GM23338 (cell line): ENCODE measurements around the gene LRIT3. TPM values are rescaled to one million over a fixed set of nuclear protein-coding genes. Genes with fewer than 3 reads are reported as not detected.

Experiments used
- ATAC-seq: fragments of 200-7000 bp; cut with Tn5 transposase; 3 replicates; pipeline ENCODE4 v1.9.1; 2020
- DNase-seq: peaks from one replicate; pipeline ENCODE4 v3.0.0-alpha.2; 2015; ENCODE audit warnings: low spot score
- H2AFZ ChIP-seq: fragments of 200-600 bp; sonication (generic); 2 replicates; pipeline ENCODE4 v1.8.0; 2016; ENCODE audit warnings: antibody characterized with exemption, mild to moderate bottlenecking, moderate library complexity
- H3F3A ChIP-seq: fragments of 200-600 bp; sonication (generic); replicated peaks from 2 replicates; pipeline ENCODE4 v1.8.0; 2017; ENCODE audit warnings: antibody characterized with exemption, mixed run types, low read depth
- H3K27ac ChIP-seq: fragments of 200-600 bp; sonication (generic); 2 replicates; pipeline ENCODE4 v1.6.1; 2016; ENCODE audit warnings: low read depth
- H3K27me3 ChIP-seq: fragments of 200-600 bp; sonication (generic); 2 replicates; pipeline ENCODE4 v1.8.0; 2016; ENCODE audit warnings: mild to moderate bottlenecking, mixed run types, moderate library complexity; ENCODE audit not compliant: insufficient read depth
- H3K36me3 ChIP-seq: fragments of 200-600 bp; sonication (generic); 2 replicates; pipeline ENCODE4 v1.8.0; 2016; ENCODE audit warnings: mild to moderate bottlenecking; ENCODE audit not compliant: insufficient read depth
- H3K4me1 ChIP-seq: fragments of 200-600 bp; sonication (generic); 2 replicates; pipeline ENCODE4 v1.8.0; 2016; ENCODE audit warnings: mild to moderate bottlenecking, moderate library complexity; ENCODE audit not compliant: insufficient read depth
- H3K4me2 ChIP-seq: fragments of 200-600 bp; sonication (generic); 2 replicates; pipeline ENCODE4 v1.7.1; 2017; ENCODE audit warnings: mixed run types
- H3K4me3 ChIP-seq: fragments of 200-600 bp; sonication (generic); 2 replicates; pipeline ENCODE4 v1.6.1; 2016; ENCODE audit warnings: mixed run types
- H3K79me2 ChIP-seq: fragments of 200-600 bp; sonication (generic); replicated peaks from 2 replicates; pipeline ENCODE4 v1.8.0; 2017; ENCODE audit warnings: mild to moderate bottlenecking; ENCODE audit not compliant: insufficient read depth
- H3K9me2 ChIP-seq: fragments of 200-600 bp; sonication (generic); 2 replicates; pipeline ENCODE4 v1.8.0; 2017; ENCODE audit not compliant: insufficient read depth
- H4K20me1 ChIP-seq: fragments of 200-600 bp; sonication (generic); replicated peaks from 2 replicates; pipeline ENCODE4 v1.8.0; 2017; ENCODE audit warnings: mild to moderate bottlenecking; ENCODE audit not compliant: insufficient read depth
- H3K27ac Mint-ChIP-seq: 2 replicates; pipeline ENCODE4 v1.8.0; 2020; ENCODE audit warnings: inconsistent platforms, mild to moderate bottlenecking, moderate library complexity, mixed read lengths
- H3K27me3 Mint-ChIP-seq: 3 replicates; pipeline ENCODE4 v1.8.0; 2022; ENCODE audit warnings: low read depth, mild to moderate bottlenecking, moderate library complexity, mixed read lengths, inconsistent platforms; ENCODE audit not compliant: insufficient read depth, poor library complexity
- H3K36me3 Mint-ChIP-seq: 3 replicates; pipeline ENCODE4 v1.8.0; 2021; ENCODE audit warnings: low read depth, mild to moderate bottlenecking, inconsistent platforms, moderate library complexity, mixed read lengths
- H3K4me1 Mint-ChIP-seq: 3 replicates; pipeline ENCODE4 v1.8.0; 2020; ENCODE audit warnings: mild to moderate bottlenecking, inconsistent platforms, mixed read lengths
- H3K4me3 Mint-ChIP-seq: 3 replicates; pipeline ENCODE4 v1.8.0; 2021; ENCODE audit warnings: moderate library complexity, mild to moderate bottlenecking, inconsistent platforms, mixed read lengths
- H3K9me3 Mint-ChIP-seq: 3 replicates; pipeline ENCODE4 v1.8.0; 2020; ENCODE audit warnings: moderate library complexity, mild to moderate bottlenecking, inconsistent platforms, mixed read lengths
- CREB1 ChIP-seq: fragments of 250-450 bp; sonication (Bioruptor Pico); IDR thresholded peaks from 2 replicates; pipeline ENCODE4 v1.5.0; 2020; ENCODE audit warnings: low read depth, mild to moderate bottlenecking, moderate library complexity
- EZH2 ChIP-seq: fragments of 200-600 bp; sonication (generic); IDR thresholded peaks from one replicate; pipeline ENCODE4 v1.8.0; 2017; ENCODE audit warnings: antibody characterized with exemption, mild to moderate bottlenecking, low read depth; ENCODE audit not compliant: unreplicated experiment
- EZH2phosphoT487 ChIP-seq: fragments of 200-600 bp; sonication (generic); IDR thresholded peaks from one replicate; pipeline ENCODE4 v1.8.1; 2018; ENCODE audit warnings: antibody characterized with exemption; ENCODE audit not compliant: unreplicated experiment
- JUNB ChIP-seq: IDR thresholded peaks from one replicate; pipeline ENCODE4 v1.6.1; 2016; ENCODE audit warnings: antibody characterized with exemption; ENCODE audit not compliant: unreplicated experiment
- NANOG ChIP-seq: IDR thresholded peaks from 2 replicates; pipeline ENCODE4 v1.6.1; 2016; ENCODE audit warnings: antibody characterized with exemption, borderline replicate concordance
- POLR2AphosphoS5 ChIP-seq: IDR thresholded peaks from 2 replicates; pipeline ENCODE4 v1.6.1; 2016; ENCODE audit warnings: antibody characterized with exemption, low read depth
- STAT1 ChIP-seq: IDR thresholded peaks from one replicate; pipeline ENCODE4 v1.6.1; 2016; ENCODE audit warnings: antibody characterized with exemption; ENCODE audit not compliant: unreplicated experiment
- ZNF114 ChIP-seq: fragments of 250-450 bp; sonication (Bioruptor Pico); IDR thresholded peaks from 2 replicates; pipeline ENCODE4 v1.5.0; 2020; ENCODE audit warnings: mild to moderate bottlenecking, moderate library complexity
- ZNF331 ChIP-seq: fragments of 250-450 bp; sonication (Bioruptor Pico); IDR thresholded peaks from 2 replicates; pipeline ENCODE4 v1.5.0; 2020; ENCODE audit warnings: low read depth, mild to moderate bottlenecking, moderate library complexity
- polyA plus RNA-seq: library from polyadenylated mRNA; unstranded; fragments of >200 nt; fragmentation: Nextera tagmentation; extraction: Ambion mirVana; gene quantifications from 2 replicates; pipeline ENCODE4 v1.2.1, GENCODE V29; 2016
- total RNA-seq: library from RNA; depleted of rRNA; stranded (reverse); fragments of >200 nt; shearing (Covaris generic); gene quantifications from 2 replicates; pipeline ENCODE4 v1.2.3, GENCODE V29; 2014
- TF ChIP-seq, protein P1 (sequence below), 2 experiments: fragments of 200-600 bp in 1 of 2; sonication (generic) in 1 of 2; conservative IDR thresholded peaks; 2 replicates each; pipeline versions ENCODE4 v1.5.1 to v1.6.1; 2016 to 2017; ENCODE audit warnings: antibody characterized with exemption in 2 of 2, low read depth in 2 of 2, mild to moderate bottlenecking in 2 of 2, moderate library complexity in 1 of 2
- TF ChIP-seq, protein P2 (sequence below): IDR thresholded peaks from 2 replicates; pipeline ENCODE4 v1.6.1; 2016; ENCODE audit warnings: antibody characterized with exemption
- TF ChIP-seq, protein P3 (sequence below): IDR thresholded peaks from one replicate; pipeline ENCODE4 v1.6.1; 2018; ENCODE audit warnings: antibody characterized with exemption; ENCODE audit not compliant: unreplicated experiment
- TF ChIP-seq, protein P4 (sequence below): fragments of 250-450 bp; sonication (Bioruptor Pico); IDR thresholded peaks from 2 replicates; pipeline ENCODE4 v1.5.0; 2020; ENCODE audit warnings: mild to moderate bottlenecking, moderate library complexity

LRIT3 gene
- total and polyA plus RNA-seq, 2 experiments from 2014 or later: 0.14 TPM; not detected in 1

DNA sequence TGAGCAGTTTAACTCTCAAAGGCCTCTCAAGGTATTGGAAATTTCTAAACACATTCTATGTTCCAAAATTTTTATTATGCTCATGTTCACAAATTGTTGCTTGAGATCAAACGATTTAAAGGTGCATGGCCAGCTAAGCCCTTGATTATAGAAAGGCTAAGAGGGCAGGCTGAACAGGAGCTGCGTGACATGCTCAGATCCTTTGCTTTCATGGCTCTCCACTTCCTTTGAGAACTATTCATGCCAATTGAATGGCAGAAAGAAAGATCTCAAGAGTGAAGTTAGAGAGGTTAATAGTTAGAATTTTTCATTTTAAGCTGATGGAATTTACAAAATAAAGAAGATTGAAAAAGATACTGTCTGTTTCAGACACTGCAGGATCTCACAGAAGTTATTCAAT, 594 bp downstream of the LRIT3 start:
- Histone ChIP-seq H3K4me2 (no peak overlapping the region), H3F3A (no peaks in the 10 kb centered on the region), H3K27ac (no peak overlapping the region), H4K20me1 (no peaks in the 10 kb centered on the region), H3K4me3 (no peak overlapping the region), H2AFZ (peak overlapping the region; percentile 6; the same call in 1 of the 2 replicates), H3K9me2 (no peaks in the 10 kb centered on the region), H3K27me3 (no peaks in the 10 kb centered on the region), H3K4me1 (no peaks in the 10 kb centered on the region; the same call in 1 of the 2 replicates), H3K36me3 (no peaks in the 10 kb centered on the region), H3K79me2 (no peaks in the 10 kb centered on the region)
- no peaks in the 10 kb centered on the region for H3K36me3 Mint-ChIP-seq
- DNase-seq (no peak), ATAC-seq (no peak)
- no peak for TF ChIP-seq JUNB
- no peak for TF ChIP-seq ZNF114 (CRISPR knock-in tag)
- TF ChIP-seq POLR2AphosphoS5: no peak
- TF ChIP-seq, protein P1, sequence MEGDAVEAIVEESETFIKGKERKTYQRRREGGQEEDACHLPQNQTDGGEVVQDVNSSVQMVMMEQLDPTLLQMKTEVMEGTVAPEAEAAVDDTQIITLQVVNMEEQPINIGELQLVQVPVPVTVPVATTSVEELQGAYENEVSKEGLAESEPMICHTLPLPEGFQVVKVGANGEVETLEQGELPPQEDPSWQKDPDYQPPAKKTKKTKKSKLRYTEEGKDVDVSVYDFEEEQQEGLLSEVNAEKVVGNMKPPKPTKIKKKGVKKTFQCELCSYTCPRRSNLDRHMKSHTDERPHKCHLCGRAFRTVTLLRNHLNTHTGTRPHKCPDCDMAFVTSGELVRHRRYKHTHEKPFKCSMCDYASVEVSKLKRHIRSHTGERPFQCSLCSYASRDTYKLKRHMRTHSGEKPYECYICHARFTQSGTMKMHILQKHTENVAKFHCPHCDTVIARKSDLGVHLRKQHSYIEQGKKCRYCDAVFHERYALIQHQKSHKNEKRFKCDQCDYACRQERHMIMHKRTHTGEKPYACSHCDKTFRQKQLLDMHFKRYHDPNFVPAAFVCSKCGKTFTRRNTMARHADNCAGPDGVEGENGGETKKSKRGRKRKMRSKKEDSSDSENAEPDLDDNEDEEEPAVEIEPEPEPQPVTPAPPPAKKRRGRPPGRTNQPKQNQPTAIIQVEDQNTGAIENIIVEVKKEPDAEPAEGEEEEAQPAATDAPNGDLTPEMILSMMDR (conservative IDR thresholded peaks at IDR 0.05; ENCODE audit: low read depth in 2 of 2): no peak
- TF ChIP-seq ZNF331 (CRISPR knock-in tag): no peak
- TF ChIP-seq, protein P2, sequence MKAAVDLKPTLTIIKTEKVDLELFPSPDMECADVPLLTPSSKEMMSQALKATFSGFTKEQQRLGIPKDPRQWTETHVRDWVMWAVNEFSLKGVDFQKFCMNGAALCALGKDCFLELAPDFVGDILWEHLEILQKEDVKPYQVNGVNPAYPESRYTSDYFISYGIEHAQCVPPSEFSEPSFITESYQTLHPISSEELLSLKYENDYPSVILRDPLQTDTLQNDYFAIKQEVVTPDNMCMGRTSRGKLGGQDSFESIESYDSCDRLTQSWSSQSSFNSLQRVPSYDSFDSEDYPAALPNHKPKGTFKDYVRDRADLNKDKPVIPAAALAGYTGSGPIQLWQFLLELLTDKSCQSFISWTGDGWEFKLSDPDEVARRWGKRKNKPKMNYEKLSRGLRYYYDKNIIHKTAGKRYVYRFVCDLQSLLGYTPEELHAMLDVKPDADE: no peak
- no peak for TF ChIP-seq STAT1
- TF ChIP-seq CREB1: no peak
- TF ChIP-seq NANOG: no peak
- TF ChIP-seq, protein P3, sequence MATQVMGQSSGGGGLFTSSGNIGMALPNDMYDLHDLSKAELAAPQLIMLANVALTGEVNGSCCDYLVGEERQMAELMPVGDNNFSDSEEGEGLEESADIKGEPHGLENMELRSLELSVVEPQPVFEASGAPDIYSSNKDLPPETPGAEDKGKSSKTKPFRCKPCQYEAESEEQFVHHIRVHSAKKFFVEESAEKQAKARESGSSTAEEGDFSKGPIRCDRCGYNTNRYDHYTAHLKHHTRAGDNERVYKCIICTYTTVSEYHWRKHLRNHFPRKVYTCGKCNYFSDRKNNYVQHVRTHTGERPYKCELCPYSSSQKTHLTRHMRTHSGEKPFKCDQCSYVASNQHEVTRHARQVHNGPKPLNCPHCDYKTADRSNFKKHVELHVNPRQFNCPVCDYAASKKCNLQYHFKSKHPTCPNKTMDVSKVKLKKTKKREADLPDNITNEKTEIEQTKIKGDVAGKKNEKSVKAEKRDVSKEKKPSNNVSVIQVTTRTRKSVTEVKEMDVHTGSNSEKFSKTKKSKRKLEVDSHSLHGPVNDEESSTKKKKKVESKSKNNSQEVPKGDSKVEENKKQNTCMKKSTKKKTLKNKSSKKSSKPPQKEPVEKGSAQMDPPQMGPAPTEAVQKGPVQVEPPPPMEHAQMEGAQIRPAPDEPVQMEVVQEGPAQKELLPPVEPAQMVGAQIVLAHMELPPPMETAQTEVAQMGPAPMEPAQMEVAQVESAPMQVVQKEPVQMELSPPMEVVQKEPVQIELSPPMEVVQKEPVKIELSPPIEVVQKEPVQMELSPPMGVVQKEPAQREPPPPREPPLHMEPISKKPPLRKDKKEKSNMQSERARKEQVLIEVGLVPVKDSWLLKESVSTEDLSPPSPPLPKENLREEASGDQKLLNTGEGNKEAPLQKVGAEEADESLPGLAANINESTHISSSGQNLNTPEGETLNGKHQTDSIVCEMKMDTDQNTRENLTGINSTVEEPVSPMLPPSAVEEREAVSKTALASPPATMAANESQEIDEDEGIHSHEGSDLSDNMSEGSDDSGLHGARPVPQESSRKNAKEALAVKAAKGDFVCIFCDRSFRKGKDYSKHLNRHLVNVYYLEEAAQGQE: no peak
- no peak for TF ChIP-seq EZH2phosphoT487
- TF ChIP-seq, protein P4, sequence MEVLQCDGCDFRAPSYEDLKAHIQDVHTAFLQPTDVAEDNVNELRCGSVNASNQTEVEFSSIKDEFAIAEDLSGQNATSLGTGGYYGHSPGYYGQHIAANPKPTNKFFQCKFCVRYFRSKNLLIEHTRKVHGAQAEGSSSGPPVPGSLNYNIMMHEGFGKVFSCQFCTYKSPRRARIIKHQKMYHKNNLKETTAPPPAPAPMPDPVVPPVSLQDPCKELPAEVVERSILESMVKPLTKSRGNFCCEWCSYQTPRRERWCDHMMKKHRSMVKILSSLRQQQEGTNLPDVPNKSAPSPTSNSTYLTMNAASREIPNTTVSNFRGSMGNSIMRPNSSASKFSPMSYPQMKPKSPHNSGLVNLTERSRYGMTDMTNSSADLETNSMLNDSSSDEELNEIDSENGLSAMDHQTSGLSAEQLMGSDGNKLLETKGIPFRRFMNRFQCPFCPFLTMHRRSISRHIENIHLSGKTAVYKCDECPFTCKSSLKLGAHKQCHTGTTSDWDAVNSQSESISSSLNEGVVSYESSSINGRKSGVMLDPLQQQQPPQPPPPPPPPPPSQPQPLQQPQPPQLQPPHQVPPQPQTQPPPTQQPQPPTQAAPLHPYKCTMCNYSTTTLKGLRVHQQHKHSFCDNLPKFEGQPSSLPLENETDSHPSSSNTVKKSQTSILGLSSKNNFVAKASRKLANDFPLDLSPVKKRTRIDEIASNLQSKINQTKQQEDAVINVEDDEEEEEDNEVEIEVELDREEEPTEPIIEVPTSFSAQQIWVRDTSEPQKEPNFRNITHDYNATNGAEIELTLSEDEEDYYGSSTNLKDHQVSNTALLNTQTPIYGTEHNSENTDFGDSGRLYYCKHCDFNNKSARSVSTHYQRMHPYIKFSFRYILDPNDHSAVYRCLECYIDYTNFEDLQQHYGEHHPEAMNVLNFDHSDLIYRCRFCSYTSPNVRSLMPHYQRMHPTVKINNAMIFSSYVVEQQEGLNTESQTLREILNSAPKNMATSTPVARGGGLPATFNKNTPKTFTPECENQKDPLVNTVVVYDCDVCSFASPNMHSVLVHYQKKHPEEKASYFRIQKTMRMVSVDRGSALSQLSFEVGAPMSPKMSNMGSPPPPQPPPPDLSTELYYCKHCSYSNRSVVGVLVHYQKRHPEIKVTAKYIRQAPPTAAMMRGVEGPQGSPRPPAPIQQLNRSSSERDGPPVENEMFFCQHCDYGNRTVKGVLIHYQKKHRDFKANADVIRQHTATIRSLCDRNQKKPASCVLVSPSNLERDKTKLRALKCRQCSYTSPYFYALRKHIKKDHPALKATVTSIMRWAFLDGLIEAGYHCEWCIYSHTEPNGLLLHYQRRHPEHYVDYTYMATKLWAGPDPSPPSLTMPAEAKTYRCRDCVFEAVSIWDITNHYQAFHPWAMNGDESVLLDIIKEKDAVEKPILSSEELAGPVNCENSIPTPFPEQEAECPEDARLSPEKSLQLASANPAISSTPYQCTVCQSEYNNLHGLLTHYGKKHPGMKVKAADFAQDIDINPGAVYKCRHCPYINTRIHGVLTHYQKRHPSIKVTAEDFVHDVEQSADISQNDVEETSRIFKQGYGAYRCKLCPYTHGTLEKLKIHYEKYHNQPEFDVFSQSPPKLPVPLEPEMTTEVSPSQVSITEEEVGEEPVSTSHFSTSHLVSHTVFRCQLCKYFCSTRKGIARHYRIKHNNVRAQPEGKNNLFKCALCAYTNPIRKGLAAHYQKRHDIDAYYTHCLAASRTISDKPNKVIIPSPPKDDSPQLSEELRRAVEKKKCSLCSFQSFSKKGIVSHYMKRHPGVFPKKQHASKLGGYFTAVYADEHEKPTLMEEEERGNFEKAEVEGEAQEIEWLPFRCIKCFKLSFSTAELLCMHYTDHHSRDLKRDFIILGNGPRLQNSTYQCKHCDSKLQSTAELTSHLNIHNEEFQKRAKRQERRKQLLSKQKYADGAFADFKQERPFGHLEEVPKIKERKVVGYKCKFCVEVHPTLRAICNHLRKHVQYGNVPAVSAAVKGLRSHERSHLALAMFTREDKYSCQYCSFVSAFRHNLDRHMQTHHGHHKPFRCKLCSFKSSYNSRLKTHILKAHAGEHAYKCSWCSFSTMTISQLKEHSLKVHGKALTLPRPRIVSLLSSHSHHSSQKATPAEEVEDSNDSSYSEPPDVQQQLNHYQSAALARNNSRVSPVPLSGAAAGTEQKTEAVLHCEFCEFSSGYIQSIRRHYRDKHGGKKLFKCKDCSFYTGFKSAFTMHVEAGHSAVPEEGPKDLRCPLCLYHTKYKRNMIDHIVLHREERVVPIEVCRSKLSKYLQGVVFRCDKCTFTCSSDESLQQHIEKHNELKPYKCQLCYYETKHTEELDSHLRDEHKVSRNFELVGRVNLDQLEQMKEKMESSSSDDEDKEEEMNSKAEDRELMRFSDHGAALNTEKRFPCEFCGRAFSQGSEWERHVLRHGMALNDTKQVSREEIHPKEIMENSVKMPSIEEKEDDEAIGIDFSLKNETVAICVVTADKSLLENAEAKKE: no peak
- TF ChIP-seq EZH2: no peak
- peaks cover 6% of the 10 kb centered on the region; the same call in 2 of the 3 replicates for H3K4me1 Mint-ChIP-seq
- peaks cover 4% of the 10 kb centered on the region for H3K27me3 Mint-ChIP-seq
- H3K4me3 Mint-ChIP-seq: no peak overlapping the region
- no peaks in the 10 kb centered on the region for H3K9me3 Mint-ChIP-seq
- no peak overlapping the region for H3K27ac Mint-ChIP-seq
